GM12878 (cell line): ENCODE results near the gene ARHGAP26. TPM values are rescaled to one million over a fixed set of nuclear protein-coding genes. Genes with fewer than 3 reads are reported as not detected.

Source experiments
- ATAC-seq: fragments of 200-7000 bp; cut with Tn5 transposase; 3 replicates; pipeline ENCODE4 v1.9.1; 2020; ENCODE audit warnings: mild to moderate bottlenecking, moderate library complexity
- BruUV-seq: library from RNA; stranded (reverse); fragments of 400-500 nt; replicated peaks from 2 replicates; lab custom pipeline; 2021; lab: Mats Ljungman, UMichigan
- CTCF ChIA-PET: fragments of 300-600 bp; sonication (Branson Sonifier 250); formaldehyde crosslinking; extraction: SDS; loops from one replicate; lab custom pipeline; 2021; ENCODE audit warnings: inconsistent platforms; lab: Yijun Ruan, JAX
- POLR2A ChIA-PET: fragments of 350-600 bp; formaldehyde crosslinking; extraction: SDS; loops from one replicate; lab custom pipeline; 2021; ENCODE audit warnings: inconsistent platforms; lab: Charles Lee
- RAD21 ChIA-PET: fragments of 300-600 bp; sonication (Branson Sonifier 250); formaldehyde crosslinking; loops from one replicate; lab custom pipeline; 2023; ENCODE audit warnings: antibody characterized with exemption; ENCODE audit not compliant: unreplicated experiment; lab: Charles Lee
- SMC1A ChIA-PET: fragments of 300-600 bp; sonication (Branson Sonifier 250); formaldehyde crosslinking; loops from one replicate; lab custom pipeline; 2023; ENCODE audit not compliant: unreplicated experiment, uncharacterized antibody; lab: Charles Lee
- DNase-seq: peaks from one replicate; pipeline ENCODE4 v3.0.0-alpha.2; 2011; ENCODE audit warnings: low read depth, low spot score
- FAIRE-seq: peaks from 3 replicates; lab custom pipeline; 2011; peaks lifted over from hg19 to GRCh38; lab: Jason Lieb, UNC
- H2AFZ ChIP-seq: 2 replicates; pipeline ENCODE4 v1.6.0; 2011; ENCODE audit warnings: low read depth, low read length, control low read depth; ENCODE audit not compliant: control insufficient read depth
- H3K27ac ChIP-seq: 2 replicates; pipeline ENCODE4 v1.5.1; 2011; ENCODE audit warnings: control low read depth; ENCODE audit not compliant: control insufficient read depth, insufficient read depth
- H3K27me3 ChIP-seq, 2 experiments: replicated peaks in 1 of 2; 2 replicates each; pipeline versions ENCODE4 v1.6.0 to v1.6.1; 2011; ENCODE audit warnings: low read length in 1 of 2; ENCODE audit not compliant: control insufficient read depth in 2 of 2, insufficient read depth in 2 of 2
- H3K36me3 ChIP-seq, 2 experiments: 2 replicates each; pipeline ENCODE4 v1.5.1; 2011; ENCODE audit warnings: low read length in 1 of 2; ENCODE audit not compliant: control insufficient read depth in 2 of 2, insufficient read depth in 2 of 2
- H3K4me1 ChIP-seq: 2 replicates; pipeline ENCODE4 v1.6.1; 2011; ENCODE audit warnings: mild to moderate bottlenecking, low read length, moderate library complexity, mixed read lengths; ENCODE audit not compliant: control insufficient read depth, insufficient read depth
- H3K4me2 ChIP-seq: 2 replicates; pipeline ENCODE4 v1.6.0; 2011; ENCODE audit warnings: control low read depth; ENCODE audit not compliant: control insufficient read depth, insufficient read depth
- H3K4me3 ChIP-seq: fragments of 200-600 bp; sonication (generic); 2 replicates; pipeline ENCODE4 v1.5.1; 2016
- H3K79me2 ChIP-seq: 2 replicates; pipeline ENCODE4 v1.6.0; 2011; ENCODE audit warnings: low read length; ENCODE audit not compliant: control insufficient read depth, insufficient read depth
- H3K9ac ChIP-seq: 2 replicates; pipeline ENCODE4 v1.8.0; 2011; ENCODE audit warnings: low read length, control low read depth, mixed read lengths; ENCODE audit not compliant: control insufficient read depth, insufficient read depth
- H3K9me3 ChIP-seq: replicated peaks from 3 replicates; pipeline ENCODE4 v1.5.1; 2011; ENCODE audit warnings: mild to moderate bottlenecking, low read length; ENCODE audit not compliant: control insufficient read depth, insufficient read depth
- H4K20me1 ChIP-seq: 2 replicates; pipeline ENCODE4 v1.6.0; 2011; ENCODE audit not compliant: control insufficient read depth, insufficient read depth
- ASH2L ChIP-seq: fragments of 300-600, 200-600 bp; sonication (generic); IDR thresholded peaks from 2 replicates; pipeline ENCODE4 v1.6.1; 2017; ENCODE audit warnings: low read depth, mild to moderate bottlenecking, borderline replicate concordance
- FOXK2 ChIP-seq: fragments of 450-650 bp; IDR thresholded peaks from 2 replicates; pipeline ENCODE4 v1.6.1; 2017; ENCODE audit warnings: mild to moderate bottlenecking, moderate library complexity
- HCFC1 ChIP-seq: fragments of 150-350 bp; IDR thresholded peaks from 2 replicates; pipeline ENCODE4 v1.6.1; 2014; ENCODE audit warnings: low read length
- MEF2B ChIP-seq: fragments of 450-650 bp; IDR thresholded peaks from 2 replicates; pipeline ENCODE4 v1.6.1; 2018; ENCODE audit warnings: mild to moderate bottlenecking, moderate library complexity; ENCODE audit not compliant: partially characterized antibody, poor library complexity, severe bottlenecking
- MYC ChIP-seq: IDR thresholded peaks from 2 replicates; pipeline ENCODE4 v1.6.1; 2011; ENCODE audit warnings: mild to moderate bottlenecking, low read length, moderate library complexity, inconsistent platforms; ENCODE audit not compliant: insufficient read depth, insufficient replicate concordance, insufficient read length, severe bottlenecking
- NR2C2 ChIP-seq: IDR thresholded peaks from 2 replicates; pipeline ENCODE4 v1.6.1; 2011; ENCODE audit warnings: borderline replicate concordance, low read depth; ENCODE audit not compliant: control insufficient read depth, insufficient read length
- RBBP5 ChIP-seq: fragments of 200-600 bp; sonication (generic); conservative IDR thresholded peaks from 2 replicates; pipeline ENCODE4 v1.6.1; 2016
- SPI1 ChIP-seq: IDR thresholded peaks from 2 replicates; pipeline ENCODE4 v1.6.1; 2011; ENCODE audit warnings: low read depth, mild to moderate bottlenecking, low read length, moderate library complexity, borderline replicate concordance; ENCODE audit not compliant: insufficient read depth
- SREBF2 ChIP-seq: IDR thresholded peaks from 2 replicates; pipeline ENCODE4 v1.6.1; 2012; ENCODE audit warnings: mild to moderate bottlenecking, low read length
- YY1 ChIP-seq: IDR thresholded peaks from 2 replicates; pipeline ENCODE4 v1.6.1; 2011; ENCODE audit warnings: low read depth, mild to moderate bottlenecking, low read length
- ZNF217 ChIP-seq: fragments of 450-650 bp; IDR thresholded peaks from 2 replicates; pipeline ENCODE4 v1.6.1; 2017; ENCODE audit warnings: antibody characterized with exemption, mild to moderate bottlenecking
- WGBS: methylation state at CpG from one replicate; pipeline ENCODE4 v1.1.6; 2016; ENCODE audit warnings: low lambda C conversion rate; ENCODE audit not compliant: insufficient replicate concordance, insufficient coverage; ENCODE audit errors: missing lambda C conversion rate; 5-methylcytosine and 5-hydroxymethylcytosine counted together
- in situ Hi-C: fragments of 300-500 bp; cut with MboI; formaldehyde crosslinking; loops from 9 replicates; pipeline ENCODE4 v1.14.3; 2018; ENCODE audit warnings: mixed read lengths
- intact Hi-C: fragments of 100-400 bp; cut with micrococcal nuclease; formaldehyde crosslinking; loops from one replicate; pipeline ENCODE4 v1.14.2; 2022; ENCODE audit not compliant: unreplicated experiment
- polyA plus RNA-seq, 11 experiments: library from polyadenylated mRNA; depleted of rRNA in 4 of 11; unstranded in 6 of 11; stranded (reverse) in 5 of 11; fragments of >200 nt; fragmentation: Nextera tagmentation in 4 of 11; fragmentation: Illumina TruSeq in 1 of 11; extraction: Ambion mirVana in 4 of 11; extraction: Trizol in 1 of 11; gene quantifications; 1 replicate in 1 of 11; 2 replicates in 10 of 11; pipeline versions ENCODE4 v1.2.1 to v1.2.3, GENCODE V29; 2011 to 2016; ENCODE audit warnings: inconsistent platforms in 2 of 11, missing spikeins in 2 of 11, low read depth in 1 of 11
- total RNA-seq, 4 experiments: library from RNA; depleted of rRNA in 3 of 4; stranded (reverse); fragments of >200 nt in 3 of 4; fragmentation: Illumina TruSeq in 1 of 4; extraction: Trizol in 1 of 4; gene quantifications; 2 replicates each; pipeline versions ENCODE4 v1.2.1 to v1.2.3, GENCODE V29; 2013 to 2021
- TF ChIP-seq, protein P1 (sequence below): fragments of 450-650 bp; formaldehyde crosslinking; IDR thresholded peaks from 2 replicates; pipeline ENCODE4 v1.4.0; 2022; ENCODE audit warnings: mild to moderate bottlenecking, moderate library complexity
- TF ChIP-seq, protein P2 (sequence below): fragments of 450-650 bp; IDR thresholded peaks from 2 replicates; pipeline ENCODE4 v1.6.1; 2017; ENCODE audit warnings: mild to moderate bottlenecking, moderate library complexity

Gene ARHGAP26
- total and polyA plus RNA-seq, 10 of the 15 experiments (the other 5 are each of a cell fraction or from before 2014, with no cell fraction given), result 9.4 to 41.5 (median 19.3) TPM

DNA sequence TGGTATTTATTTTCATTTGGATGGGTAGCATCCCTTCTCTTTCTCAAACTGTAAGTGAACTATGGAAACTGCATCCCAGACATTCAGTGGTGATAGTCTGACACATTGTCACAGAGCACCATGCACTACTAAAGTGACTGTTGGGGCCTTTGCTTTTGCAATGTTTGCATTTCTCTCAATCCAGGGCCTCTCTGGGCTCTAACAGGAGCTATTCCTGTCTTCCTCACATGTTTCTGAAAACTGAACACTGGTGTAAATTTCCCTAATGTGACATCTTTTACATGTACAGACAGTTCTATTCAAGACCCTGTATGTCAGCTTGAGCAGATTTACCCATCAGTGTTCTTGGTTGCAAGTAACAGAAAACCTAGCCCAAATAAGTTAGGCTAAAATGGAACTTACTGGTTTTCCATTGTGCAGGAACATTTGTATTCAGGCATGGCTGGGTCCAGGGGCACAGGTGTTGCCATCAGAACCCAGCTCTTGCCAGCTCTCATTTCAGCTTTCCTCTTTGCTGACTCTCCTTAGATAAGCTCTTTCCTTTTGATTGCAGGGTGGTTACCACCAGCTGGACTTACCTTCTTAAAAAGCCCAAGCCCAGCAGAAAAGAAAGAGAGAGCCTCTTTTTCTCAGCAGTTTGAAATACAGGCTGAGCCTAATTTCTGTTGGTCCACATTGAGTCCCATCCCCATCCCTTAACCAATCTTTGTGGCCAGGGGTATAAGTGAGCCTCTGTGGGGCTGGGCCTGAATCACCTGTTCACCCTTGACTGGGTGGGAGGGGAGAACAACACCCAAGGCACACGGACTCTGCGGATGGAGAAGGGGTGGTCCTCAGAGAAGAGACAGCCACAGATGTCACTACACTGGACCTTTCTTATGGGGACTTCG lies 399.0 kb downstream of the ARHGAP26 start (continued):
- TF ChIP-seq YY1, result no peak
- no peak for TF ChIP-seq SPI1
- no peak for TF ChIP-seq RBBP5

DNA sequence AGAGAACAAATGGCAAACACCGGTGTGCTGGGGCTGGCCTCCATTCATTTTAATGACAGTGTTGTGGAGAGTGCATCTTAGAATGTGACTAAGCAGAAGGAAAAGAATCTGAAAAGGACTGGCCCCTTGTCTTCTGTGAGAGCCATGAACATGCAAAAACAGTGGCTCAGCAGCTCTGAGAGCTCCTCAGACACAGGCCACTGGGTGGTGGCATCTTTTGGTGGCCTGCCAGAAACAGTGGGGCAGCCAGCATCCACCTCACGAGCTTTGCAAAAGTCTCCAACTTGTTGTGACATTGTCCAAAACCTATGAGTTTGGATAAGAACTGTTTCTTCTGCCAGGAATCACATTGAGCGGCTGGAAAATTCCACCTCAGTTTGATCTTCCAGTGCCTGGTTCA lies 399.9 kb downstream of the ARHGAP26 start:
- Histone ChIP-seq H3K9ac (no peak overlapping the region), H3K36me3 (no peaks in the 10 kb centered on the region; a peak in 2 of 4 replicates), H2AFZ (no peak overlapping the region), H3K4me2 (no peak overlapping the region), H3K27me3 (no peaks in the 10 kb centered on the region), H4K20me1 (no peaks in the 10 kb centered on the region), H3K9me3 (no peaks in the 10 kb centered on the region), H3K79me2 (no peaks in the 10 kb centered on the region), H3K27ac (no peak overlapping the region), H3K4me3 (no peak overlapping the region), H3K4me1 (no peaks in the 10 kb centered on the region; the same call in 1 of the 2 replicates)
- in situ Hi-C loops, result no loop called here
- SMC1A ChIA-PET, result interaction anchor here (1.1 to 8.7 kb wide), 7 partner anchors 9 to 113 kb away, joined by 3 to 50 read pairs (median 7); no protein-coding TSS in a partner anchor
- DNase-seq (no peak), FAIRE-seq (no peak), ATAC-seq (no peak)
- CTCF ChIA-PET, result interaction anchor here (2.1 to 4.5 kb wide), 2 partner anchors 10 to 14 kb away, joined by 7 to 20 read pairs; no protein-coding TSS in a partner anchor
- RAD21 ChIA-PET, result interaction anchor here (1.3 to 5.8 kb wide), 3 partner anchors 15 to 167 kb away, joined by 5 to 44 read pairs (median 5); no protein-coding TSS in a partner anchor
- POLR2A ChIA-PET, result interaction anchor here (0.6 to 1.3 kb wide), 3 partner anchors 17 to 69 kb away, joined by 3 to 4 read pairs (median 3); no protein-coding TSS in a partner anchor
- no TSS peak for BruUV-seq
- intact Hi-C loops, result no loop called here
- WGBS, result 96% methylated on average over 3 of the region's 3 CpGs
- TF ChIP-seq, protein P1, sequence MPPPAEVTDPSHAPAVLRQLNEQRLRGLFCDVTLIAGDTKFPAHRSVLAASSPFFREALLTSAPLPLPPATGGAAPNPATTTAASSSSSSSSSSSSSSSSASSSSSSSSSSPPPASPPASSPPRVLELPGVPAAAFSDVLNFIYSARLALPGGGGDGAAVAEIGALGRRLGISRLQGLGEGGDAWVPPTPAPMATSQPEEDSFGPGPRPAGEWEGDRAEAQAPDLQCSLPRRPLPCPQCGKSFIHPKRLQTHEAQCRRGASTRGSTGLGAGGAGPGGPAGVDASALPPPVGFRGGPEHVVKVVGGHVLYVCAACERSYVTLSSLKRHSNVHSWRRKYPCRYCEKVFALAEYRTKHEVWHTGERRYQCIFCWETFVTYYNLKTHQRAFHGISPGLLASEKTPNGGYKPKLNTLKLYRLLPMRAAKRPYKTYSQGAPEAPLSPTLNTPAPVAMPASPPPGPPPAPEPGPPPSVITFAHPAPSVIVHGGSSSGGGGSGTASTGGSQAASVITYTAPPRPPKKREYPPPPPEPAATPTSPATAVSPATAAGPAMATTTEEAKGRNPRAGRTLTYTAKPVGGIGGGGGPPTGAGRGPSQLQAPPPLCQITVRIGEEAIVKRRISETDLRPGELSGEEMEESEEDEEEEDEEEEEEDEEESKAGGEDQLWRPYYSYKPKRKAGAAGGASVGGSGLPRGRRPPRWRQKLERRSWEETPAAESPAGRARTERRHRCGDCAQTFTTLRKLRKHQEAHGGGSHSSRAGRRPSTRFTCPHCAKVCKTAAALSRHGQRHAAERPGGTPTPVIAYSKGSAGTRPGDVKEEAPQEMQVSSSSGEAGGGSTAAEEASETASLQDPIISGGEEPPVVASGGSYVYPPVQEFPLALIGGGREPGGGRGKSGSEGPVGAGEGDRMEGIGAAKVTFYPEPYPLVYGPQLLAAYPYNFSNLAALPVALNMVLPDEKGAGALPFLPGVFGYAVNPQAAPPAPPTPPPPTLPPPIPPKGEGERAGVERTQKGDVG (CRISPR knock-in tag), result no peak
- TF ChIP-seq MYC, result no peak
- TF ChIP-seq, protein P2, sequence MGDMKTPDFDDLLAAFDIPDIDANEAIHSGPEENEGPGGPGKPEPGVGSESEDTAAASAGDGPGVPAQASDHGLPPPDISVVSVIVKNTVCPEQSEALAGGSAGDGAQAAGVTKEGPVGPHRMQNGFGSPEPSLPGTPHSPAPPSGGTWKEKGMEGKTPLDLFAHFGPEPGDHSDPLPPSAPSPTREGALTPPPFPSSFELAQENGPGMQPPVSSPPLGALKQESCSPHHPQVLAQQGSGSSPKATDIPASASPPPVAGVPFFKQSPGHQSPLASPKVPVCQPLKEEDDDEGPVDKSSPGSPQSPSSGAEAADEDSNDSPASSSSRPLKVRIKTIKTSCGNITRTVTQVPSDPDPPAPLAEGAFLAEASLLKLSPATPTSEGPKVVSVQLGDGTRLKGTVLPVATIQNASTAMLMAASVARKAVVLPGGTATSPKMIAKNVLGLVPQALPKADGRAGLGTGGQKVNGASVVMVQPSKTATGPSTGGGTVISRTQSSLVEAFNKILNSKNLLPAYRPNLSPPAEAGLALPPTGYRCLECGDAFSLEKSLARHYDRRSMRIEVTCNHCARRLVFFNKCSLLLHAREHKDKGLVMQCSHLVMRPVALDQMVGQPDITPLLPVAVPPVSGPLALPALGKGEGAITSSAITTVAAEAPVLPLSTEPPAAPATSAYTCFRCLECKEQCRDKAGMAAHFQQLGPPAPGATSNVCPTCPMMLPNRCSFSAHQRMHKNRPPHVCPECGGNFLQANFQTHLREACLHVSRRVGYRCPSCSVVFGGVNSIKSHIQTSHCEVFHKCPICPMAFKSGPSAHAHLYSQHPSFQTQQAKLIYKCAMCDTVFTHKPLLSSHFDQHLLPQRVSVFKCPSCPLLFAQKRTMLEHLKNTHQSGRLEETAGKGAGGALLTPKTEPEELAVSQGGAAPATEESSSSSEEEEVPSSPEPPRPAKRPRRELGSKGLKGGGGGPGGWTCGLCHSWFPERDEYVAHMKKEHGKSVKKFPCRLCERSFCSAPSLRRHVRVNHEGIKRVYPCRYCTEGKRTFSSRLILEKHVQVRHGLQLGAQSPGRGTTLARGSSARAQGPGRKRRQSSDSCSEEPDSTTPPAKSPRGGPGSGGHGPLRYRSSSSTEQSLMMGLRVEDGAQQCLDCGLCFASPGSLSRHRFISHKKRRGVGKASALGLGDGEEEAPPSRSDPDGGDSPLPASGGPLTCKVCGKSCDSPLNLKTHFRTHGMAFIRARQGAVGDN, result no peak
- TF ChIP-seq ASH2L, result no peak
- TF ChIP-seq ZNF217, result no peak
- no peak for TF ChIP-seq HCFC1
- TF ChIP-seq SREBF2, result no peak
- no peak for TF ChIP-seq MEF2B
- TF ChIP-seq FOXK2, result no peak
- no peak for TF ChIP-seq NR2C2
